Measurements from ENCODE around the gene EMID1.
"Not testable (repeated sequence)": the region's sequence is repeated elsewhere in the genome, so short reads cannot be mapped to it uniquely, and the experiment has no call there.

The EMID1 gene

DNA sequence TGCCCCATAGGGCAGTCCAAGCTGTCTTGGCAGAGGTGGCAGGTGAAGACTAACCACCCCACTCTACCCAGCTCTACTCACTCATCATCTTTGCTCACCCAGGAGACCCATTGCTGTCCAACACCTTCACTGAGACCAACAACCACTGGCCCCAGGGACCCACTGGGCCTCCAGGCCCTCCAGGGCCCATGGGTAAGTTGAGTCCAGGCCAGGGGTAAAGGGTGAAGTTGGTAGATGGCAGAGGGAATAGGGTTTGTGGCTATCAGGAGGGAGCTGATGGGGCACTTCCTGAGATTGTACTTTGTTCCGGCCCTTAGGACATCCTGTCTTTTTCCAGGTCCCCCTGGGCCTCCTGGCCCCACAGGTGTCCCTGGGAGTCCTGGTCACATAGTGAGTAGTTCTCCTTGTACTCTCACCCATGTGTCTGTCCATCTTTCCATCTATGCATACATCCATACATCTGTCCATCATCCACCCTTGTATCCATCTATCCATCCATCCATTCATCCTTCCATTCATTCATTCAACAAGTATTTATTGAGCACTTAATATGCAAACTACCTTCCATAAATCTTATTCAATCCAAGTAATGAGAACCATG lies 27.7 kb downstream of the EMID1 start:
- DNase-seq = no peak

DNA sequence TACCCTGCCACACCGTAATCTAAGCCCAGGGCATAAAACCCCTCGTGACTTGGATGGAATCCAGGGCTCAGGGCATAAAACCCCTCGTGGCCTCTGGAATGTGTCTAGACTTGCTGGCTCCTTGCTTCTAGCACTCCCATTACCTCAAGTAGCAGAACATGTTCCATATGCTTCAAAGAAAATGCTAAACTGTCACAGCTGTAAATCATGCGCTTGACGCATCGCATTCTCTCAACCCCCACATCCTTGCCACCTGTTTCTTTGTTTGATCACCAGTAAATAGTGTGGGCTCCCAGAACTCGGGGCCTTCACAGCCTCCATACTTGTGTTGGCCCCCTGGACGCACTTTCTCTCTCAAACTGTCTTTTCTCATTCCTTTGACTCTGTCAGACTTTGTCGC lies 34.8 kb downstream of the EMID1 start:
- DNase-seq = not testable (repeated sequence)

DNA sequence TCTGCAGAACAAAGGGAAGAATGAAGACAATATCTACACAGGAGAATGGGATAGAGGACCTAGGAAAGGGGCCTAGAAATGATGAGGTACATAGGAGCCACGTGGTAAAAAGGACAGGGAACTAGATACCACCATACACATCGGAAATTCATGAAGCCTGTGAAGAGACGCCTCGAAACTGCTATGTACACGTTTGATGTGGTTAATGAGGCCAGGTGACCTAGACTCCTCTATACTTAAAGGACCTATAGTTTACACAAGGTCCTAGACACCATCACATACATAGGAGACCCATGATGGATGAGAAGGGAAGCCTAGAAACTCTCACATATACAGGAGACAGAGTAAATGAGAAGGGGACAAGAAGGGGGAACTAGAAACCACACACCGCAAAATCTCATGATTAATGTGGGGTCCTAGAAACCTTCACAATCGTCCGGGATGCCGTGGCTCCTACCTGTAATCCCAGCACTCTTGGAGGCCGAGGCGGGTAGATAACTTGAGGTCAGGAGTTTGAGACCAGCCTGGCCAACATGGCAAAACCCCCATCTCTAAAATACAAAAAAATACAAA lies 38.3 kb downstream of the EMID1 start:
- no peak for DNase-seq

DNA sequence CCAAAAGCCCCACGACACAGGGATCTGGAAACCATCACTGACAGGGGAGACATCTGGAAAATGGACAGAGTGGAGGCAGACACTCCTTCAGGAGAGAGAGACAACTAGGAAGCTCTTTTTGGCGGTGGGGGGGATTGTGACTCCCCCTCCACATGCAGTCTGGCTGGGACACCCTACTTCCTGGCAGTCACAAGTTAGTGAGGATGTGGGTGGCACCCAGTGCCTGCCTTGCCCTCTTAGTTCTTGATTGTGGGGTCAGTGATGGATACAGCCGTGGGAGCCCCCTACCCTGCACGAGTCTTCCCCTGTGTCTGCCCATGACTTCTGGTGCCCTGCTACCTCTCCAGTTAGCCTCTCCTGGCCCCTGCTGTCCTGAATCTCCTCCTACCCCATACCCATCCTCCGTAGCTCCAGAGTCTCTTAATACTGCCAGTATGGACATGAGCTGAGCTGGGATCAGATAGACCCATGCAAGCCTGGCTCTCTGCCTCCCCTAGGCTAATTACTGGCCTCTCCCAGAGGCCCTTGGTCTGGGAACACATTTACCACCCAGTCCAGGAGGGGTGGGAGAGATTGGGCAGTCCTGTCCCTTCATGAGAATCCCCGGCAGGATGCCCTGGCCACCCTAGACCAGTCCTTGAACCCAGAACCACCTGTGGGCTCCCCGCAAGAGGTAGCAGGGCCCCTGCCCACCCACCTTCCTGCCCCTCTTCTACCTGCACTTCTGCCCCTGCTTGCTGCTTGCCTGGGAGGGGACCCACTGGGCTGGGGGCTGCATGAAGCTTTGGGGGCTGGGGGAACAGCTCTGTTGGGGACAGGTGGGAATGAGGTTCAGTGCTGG lies 39.3 kb downstream of the EMID1 start:
- no peak for DNase-seq

DNA sequence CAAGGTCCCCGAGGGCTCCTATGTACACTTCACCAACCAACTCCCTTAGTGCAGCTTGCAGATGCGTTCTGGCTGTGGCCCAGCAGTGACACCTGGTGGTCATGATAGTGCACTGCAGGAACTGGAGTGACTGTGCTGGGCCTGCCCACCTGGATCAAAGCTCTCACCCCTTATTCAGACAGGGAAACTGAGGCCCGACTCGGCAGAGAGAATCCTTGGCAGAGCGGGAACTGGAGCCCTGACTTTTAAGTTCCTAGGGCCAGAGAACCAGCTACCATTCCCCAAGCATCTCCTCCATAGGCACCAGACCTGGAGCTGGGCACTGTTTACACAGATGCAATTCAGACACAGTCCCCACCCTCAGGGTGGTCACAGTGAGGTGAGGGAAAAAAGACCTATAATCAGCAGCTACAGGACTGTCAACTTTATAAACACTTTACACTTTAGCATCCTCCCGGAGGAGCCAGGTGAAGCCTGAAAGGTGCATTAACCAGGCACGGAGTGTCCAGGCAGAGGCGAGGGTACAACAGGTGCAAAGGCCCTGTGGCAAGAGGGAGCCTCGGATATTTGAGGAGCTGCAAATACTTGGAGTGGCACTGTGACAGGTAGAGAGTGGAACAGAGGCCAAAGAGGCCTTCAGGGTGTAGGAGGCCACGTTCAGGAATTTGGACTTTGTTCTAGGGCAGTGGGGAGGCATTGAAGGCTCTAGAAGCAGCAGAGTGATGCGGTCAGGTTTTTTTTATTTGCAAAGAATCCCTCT lies 40.1 kb downstream of the EMID1 start:
- DNase-seq = peak; percentile 41

DNA sequence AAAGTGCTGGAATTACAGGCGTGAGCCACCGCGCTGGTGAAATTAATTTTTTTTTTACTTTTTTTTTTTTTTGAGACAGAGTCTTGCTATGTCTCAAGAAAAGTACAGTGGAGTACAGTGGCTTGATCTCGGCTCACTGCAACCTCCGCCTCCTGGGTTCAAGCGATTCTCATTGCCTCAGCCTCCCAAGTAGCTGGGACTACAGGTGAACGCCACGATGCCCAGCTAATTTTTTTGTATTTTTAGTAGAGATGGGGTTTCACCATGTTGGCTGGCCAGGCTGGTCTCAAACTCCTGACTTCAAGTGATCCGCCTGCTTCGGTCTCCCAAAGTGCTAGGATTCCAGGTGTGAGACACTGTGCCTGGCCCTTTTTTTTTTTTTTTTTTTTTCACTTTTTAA lies 42.2 kb downstream of the EMID1 start:
- DNase-seq = not testable (repeated sequence)

DNA sequence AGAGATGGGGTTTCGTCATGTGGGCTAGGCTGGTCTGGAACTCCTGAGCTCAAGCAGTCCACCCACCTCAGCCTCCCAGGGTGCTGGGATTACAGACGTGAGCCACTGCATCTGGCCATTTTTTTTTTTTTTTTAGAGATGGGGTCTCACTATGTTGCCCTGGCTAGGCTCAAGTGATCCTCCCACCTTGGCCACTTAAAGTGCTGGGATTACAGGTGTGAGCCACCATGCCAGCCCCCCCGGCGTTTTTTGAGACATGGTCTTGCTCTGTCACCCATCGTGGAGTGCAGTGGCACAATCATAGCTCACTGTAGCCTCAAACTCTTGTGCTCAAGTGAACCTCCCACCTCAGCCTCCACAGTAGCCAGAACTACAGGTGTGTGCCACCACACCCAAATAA lies 45.6 kb downstream of the EMID1 start:
- DNase-seq = no peak

DNA sequence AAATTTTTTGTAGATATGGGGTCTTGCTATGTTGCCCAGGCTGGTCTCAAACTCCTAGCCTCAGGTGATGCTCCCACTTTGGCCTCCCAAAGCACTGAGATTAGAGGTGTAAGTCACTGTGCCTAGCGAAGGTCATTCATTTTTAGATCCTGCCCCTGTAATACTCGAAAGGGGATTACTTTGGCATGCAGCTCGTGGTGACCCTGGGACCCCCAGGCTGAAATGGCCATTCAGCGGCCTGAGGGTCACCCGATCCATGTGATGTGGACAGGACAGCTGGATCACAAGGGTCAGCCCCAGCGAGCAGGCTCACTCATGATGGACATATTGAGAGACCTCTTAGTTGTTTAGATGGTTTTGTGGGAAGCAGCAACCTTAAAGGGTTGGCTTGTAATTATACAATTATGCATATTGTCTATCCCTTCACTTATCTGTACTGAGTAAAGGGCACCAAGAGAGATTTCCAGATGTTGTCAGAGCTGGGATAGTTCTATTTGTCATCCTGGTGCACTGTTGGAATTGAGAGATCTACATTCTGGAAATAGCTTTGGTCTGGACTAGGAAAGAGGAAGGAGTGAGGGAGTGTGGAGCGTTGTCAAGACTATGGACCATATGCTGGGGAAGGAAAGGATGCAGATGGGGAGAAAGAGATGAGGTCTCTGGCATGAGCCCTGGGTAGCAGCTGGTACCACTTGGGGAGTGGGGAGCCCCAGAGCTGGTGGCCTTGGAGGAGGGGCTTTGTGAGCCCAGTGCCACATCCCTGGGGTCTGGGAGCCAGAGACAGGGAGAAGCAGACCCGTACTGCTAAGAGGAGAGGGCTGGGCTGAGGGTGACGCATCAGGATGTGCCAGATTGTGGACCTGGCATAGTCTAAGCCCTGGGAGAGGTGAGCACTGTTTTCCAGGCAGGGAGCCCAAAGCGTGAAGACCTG lies 46.5 kb downstream of the EMID1 start:
- DNase-seq = no peak

DNA sequence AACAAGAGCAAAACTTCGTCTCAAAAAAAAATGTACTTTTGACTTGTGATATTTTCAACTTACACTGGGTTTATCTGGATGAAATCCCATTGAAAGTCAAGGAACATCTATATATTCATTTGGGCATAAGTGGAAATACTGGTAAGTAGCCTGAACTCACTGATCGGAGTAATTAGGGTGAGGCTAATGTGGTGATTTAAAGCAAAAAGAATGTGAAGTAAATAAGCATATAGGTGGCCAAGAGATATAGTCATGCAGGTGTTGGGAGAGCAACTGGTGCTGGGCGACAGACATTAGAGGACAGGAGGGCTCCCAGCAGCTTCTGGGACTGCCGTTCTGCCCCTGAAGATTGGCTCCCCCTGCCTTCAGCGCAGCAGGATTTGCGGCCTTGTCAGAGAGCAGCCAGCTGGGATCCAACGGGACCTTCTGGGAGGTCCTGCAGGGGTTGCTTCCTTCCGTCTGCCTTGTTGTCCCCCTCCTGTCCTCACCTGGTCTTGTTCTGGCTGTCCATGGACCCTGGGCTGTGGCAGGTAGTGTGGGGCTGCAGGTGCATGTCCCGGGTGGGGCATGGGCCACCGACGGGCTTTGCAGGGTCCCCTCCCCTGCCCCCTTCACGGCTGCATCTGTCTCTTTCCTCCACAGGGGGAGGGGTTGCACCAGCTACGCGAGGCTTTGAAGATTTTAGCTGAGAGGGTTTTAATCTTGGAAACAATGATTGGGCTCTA lies 48.0 kb downstream of the EMID1 start:
- no peak for DNase-seq

DNA sequence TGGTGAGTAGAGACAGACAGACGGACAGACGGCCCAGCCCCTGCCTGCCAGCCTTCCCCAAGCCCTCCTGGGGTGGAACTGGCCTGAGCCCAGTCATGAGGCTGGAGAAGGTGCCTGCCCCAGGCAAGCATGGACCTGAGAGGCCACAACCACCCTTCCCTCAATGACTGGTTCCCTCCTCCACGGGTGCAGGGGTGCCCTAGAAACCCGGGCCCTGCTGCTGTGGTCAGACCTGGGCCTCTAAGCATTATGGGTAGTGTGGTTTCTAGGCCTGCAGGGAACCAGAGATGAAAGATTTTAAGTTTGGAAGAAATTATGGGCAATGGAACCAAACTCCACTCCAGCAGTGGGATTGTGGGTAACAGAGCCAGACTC lies 48.6 kb downstream of the EMID1 start:
- no peak for DNase-seq

DNA sequence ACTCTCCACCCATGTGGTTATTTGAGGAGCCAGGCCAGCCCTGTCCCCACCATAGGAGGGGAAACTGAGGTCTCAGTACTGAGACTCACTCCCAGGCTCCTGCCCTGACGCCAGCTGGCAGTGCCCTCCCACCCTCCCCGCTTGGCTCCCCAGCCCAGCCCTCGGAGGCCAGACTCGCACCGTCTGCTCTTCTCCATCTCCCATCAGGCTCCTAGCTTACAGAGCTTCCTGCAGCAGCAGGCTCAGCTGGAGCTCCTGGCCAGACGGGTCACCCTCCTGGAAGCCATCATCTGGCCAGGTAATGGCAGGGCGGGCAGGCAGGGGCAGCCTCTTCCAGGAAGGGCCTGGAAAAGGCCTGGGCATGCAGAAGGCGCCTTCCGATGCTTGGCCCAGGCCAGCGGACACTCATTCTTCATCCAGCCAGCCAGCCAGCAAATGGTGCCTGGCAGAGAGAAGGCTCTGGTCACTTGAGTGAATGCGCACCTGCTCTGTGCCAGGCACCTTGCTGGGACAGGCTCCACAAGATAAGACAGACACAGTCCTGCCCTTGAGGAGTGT lies 49.4 kb downstream of the EMID1 start:
- DNase-seq = no peak

DNA sequence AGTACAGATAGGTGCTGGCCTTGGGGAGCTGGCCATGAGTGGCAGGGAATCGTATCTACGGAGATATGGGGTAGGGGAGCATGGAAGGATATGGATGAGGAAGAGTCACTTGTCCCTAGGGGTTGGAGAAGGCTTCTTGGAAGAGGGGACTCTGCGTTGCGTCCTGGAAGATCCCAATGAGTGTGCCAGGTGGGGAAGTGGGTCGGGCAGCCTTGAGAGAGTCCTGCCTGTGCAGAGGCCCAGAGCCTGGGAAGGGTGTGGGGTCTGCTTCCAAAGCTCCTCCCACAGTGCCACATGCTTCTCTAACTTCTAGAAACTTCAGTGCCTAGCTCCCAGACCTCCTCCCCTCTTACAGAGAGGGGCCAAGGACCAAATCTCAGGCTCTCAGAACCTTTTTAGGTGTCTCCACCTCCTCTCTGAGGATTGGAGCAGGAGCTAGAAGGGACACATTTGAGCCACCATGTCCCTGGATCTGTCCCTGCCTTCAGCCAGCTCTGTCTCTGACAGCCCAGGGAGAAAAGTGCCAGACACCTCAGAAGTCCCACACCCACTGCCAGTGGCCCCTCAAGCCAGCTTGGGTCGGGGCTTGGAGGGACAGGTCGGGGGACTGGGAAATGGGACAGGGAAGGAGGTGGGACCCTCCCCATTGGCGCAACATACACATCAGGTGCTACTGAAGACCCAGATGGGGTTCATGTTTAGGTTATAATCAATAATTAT lies 51.1 kb downstream of the EMID1 start:
- DNase-seq = no peak

DNA sequence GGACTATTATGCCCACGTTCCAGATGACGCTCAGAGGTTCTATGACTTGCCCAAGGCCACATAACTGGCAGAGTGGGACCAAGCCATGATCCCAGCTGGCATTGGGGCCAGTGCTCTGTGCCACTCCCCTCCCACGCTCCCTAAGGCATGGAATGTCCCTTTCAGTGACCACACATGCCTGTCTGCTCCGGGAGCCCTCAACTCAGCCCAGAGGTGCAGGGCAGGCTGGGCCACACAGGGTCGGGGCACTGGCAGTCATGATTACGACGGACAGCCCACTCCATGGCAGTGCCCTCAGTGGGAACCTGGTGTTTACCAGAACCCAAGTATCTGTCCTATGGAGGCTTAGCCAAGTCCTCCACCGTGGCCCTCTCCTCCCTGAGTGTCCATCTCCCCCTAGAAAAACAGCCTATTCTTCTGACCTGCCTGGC lies 52.1 kb downstream of the EMID1 start:
- no peak for DNase-seq

DNA sequence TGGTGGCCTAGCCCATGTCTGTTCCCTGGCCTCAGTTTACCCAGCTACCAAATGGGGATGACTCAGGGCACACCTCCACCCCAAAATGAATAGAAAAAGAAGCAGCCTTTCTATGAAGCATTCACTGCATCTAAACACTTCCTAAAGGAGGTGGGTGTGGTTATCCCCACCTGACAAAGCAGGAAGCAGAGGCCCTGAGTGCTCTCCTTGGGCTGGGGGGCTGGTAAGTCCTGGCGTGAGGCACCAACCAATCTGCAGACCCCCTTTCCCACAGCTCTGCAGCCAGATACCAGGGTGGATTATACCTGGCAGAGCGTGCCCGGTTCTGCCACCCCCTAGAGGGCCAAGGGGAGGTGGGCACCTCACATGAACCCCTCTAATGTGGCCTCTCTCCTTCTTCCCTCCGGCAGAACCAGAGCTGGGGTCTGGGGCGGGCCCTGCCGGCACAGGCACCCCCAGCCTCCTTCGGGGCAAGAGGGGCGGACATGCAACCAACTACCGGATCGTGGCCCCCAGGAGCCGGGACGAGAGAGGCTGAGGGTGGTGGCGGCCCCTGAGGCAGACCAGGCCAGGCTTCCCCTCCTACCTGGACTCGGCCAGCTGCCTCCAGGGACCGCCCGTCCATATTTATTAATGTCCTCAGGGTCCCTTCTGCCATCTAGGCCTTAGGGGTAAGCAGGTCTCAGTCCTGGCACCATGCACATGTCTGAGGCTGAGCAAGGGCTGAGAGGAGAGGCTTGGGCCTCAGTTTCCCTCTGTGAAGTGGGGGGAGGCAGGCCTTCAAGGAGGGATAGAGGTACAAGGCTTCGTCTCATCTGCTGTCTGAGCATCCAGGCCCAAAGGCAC lies 52.9 kb downstream of the EMID1 start:
- no peak for DNase-seq

DNA sequence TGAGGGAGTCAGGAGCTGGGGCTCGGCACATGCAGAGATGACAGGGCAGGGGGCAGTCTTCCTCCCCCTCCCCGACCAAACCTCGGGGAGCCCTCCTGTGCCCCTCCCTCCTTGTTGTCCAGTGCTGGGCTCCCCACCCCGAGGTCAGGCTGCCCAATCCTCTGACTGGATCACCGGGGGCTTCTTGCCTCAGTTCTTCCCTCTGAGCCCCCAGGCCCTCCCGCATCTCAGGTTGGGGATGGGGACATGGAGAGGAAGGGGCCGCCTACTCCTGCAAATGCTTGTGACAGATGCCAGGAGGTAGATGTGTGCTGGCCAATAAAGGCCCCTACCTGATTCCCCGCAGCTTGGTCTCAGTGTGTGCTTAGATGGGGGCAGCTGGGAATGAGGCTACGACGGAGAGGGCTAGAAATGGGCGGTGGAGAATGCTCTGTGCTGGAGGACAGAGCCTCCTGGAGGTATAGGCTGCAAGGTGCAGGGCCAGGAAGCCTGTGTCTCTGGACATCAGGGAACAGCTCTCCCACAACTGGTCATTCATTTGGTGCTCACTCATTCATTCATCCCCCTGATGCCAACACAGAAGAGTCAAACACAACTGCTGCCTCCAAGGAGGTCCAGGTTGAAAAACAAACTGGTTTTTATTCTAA lies 53.7 kb downstream of the EMID1 start:
- DNase-seq = no peak

DNA sequence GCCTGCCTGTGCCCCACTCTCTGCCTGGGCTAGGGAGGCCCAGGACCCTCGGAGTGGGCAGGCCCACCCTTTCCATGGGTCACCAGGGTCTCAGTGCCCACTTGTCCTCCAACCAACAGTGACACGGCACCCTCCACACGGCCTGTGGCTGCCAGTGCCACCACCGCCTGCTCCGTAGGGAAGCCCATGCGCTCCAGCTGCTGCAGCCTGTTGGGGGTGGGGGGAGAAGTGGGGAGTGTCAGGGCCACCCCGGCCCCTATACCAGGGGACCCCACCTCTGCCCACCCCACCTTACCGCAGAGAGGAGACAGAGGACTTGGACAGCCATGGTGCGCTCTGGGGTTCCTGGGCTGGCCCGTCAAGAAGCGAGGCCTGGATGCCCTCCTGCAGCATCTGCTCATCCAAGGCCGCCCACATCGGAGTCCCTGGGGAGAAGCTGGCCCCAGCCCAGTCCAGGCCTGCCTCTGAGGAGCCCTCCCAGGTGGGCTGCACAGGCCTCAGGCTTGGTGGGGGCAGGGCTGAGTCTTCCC lies 54.4 kb downstream of the EMID1 start:
- no peak for DNase-seq

DNA sequence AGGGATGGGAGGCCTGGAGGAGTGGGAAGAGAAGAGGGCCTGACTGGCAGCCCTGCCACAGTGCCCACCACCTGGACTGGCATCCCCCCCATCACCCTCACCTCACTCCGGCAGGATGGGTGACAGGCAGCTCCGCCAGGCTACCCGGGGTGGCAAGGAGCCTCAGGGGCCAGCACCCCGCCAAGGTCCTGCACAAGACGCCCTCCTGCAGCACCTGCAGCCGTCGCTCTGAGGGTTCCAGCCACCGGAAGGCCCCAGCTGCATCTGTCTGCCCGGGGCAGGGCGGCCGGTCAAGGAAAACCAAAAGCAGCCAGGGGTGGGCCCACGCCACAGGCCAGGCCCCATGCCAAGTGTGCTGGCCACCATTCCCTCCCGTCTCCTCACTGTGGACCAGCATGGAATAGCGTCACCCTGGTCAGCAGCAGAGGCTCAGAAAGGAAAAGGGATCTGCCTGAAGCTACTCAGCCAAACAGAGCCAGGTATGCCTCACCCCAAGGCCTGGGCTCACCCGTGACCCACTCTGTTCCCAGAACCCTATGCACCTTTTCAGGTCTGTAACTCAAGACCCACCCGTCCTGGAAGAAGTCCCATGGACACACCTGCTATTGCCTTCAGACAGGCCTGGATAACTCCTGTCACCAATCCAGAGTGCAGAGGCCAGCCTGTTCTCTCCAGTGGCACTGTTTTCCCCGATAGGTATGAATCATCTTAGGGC lies 55.1 kb downstream of the EMID1 start:
- DNase-seq = no peak

DNA sequence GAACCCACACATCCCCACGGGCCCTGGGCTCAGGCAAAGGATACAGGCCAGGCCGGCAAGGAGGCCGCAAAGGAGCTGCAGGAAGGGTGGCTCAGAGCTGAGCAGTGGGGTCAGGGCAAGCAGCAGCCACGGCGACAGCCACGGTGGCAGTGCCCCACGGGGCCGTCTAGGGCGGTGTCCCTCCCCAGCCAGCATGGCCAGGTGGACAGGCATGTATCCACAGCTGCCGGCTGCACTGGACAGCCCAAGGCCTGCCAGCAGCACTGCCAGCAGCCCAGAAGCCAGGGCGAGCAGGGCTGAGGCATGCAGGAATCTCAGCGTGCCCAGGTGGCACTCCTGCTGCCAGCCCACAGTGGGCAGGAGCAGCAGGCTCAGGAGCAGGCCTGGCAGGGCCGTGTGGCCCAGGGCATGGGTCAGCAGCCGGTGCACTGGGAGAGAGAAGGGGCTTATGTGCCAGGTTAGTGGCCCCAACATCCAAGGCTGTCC lies 58.1 kb downstream of the EMID1 start:
- no peak for DNase-seq
